Heart right ventricle (tissue), 16 donors: ENCODE measurements around the gene ONECUT1. TPM values are rescaled to one million over a fixed set of nuclear protein-coding genes. Genes with fewer than 3 reads are reported as not detected.

Experiments
- ATAC-seq, 8 donors: fragments of 200-7000 bp; cut with Tn5 transposase; one replicate each; pipeline ENCODE4 v1.9.1; 2020; ENCODE audit warnings: mild to moderate bottlenecking in 8 of 8, moderate library complexity in 8 of 8, moderate number of reproducible peaks in 1 of 8
- DNase-seq, 2 donors: peaks; one replicate each; pipeline ENCODE4 v3.0.0-alpha.2; 2020
- H3K27ac ChIP-seq, 10 donors: fragments of 200-600 bp; sonication (generic) in 2 of 10; one replicate each; pipeline versions ENCODE4 v1.5.0 to v1.8.0; 2020 to 2022; ENCODE audit warnings: mild to moderate bottlenecking in 3 of 10
- H3K27me3 ChIP-seq, 7 donors: fragments of 200-600 bp; one replicate each; pipeline ENCODE4 v1.8.0; 2021 to 2022; ENCODE audit warnings: mild to moderate bottlenecking in 2 of 7
- H3K36me3 ChIP-seq, 9 donors: fragments of 200-600 bp; sonication (generic) in 1 of 9; one replicate each; pipeline versions ENCODE4 v1.5.0 to v1.8.0; 2020 to 2022; ENCODE audit warnings: mild to moderate bottlenecking in 2 of 9
- H3K4me1 ChIP-seq, 9 donors: fragments of 200-600 bp; sonication (generic) in 1 of 9; one replicate each; pipeline versions ENCODE4 v1.5.0 to v1.8.0; 2020 to 2022; ENCODE audit warnings: mild to moderate bottlenecking in 4 of 9
- H3K4me3 ChIP-seq, 10 donors: fragments of 200-600 bp; sonication (generic) in 2 of 10; one replicate each; pipeline versions ENCODE4 v1.5.0 to v1.8.0; 2020 to 2022; ENCODE audit warnings: mild to moderate bottlenecking in 7 of 10, moderate library complexity in 2 of 10
- H3K9me3 ChIP-seq, 11 donors: fragments of 200-600 bp in 10 of 11; sonication (generic) in 2 of 11; one replicate each; pipeline versions ENCODE4 v1.5.0 to v1.8.0; 2013 to 2022; ENCODE audit warnings: mild to moderate bottlenecking in 2 of 11, control low read depth in 1 of 11, moderate library complexity in 1 of 11
- CTCF ChIP-seq, 9 donors: fragments of 200-600 bp; sonication (generic) in 2 of 9; IDR thresholded peaks; one replicate each; pipeline versions ENCODE4 v1.5.0 to v1.8.0; 2021 to 2022; ENCODE audit warnings: antibody characterized with exemption in 9 of 9, mild to moderate bottlenecking in 5 of 9, moderate library complexity in 1 of 9
- WGBS, 2 donors: extraction: QIAGEN DNeasy Blood & Tissue Kit; methylation state at CpG; one replicate each; pipeline ENCODE4 v1.1.7; 2013; ENCODE audit warnings: inconsistent platforms in 1 of 2; 5-methylcytosine and 5-hydroxymethylcytosine counted together
- intact Hi-C, 10 donors: fragments of 100-400 bp; cut with DNase I; formaldehyde crosslinking; loops; one replicate each; pipeline versions ENCODE4 v1.11.1 to v1.14.2; 2022
- polyA plus RNA-seq, 2 donors: library from polyadenylated mRNA; stranded (reverse); fragments of 200-250 nt; gene quantifications; one replicate each; pipeline ENCODE4 v1.2.3, GENCODE V29; 2013
- total RNA-seq, 10 donors: library from RNA; stranded (reverse); fragmentation: NEBNext Ultra II Directional in 3 of 10; extraction: Animal tissue kit (Norgen Biotek cat#: 25700) in 3 of 10; gene quantifications; one replicate each; pipeline versions ENCODE4 v1.2.1 to v1.2.4, GENCODE V29; 2021 to 2023
- donor health status: Arrhythmogenic right ventricular cardiomyopathy.
- donor health status: ischemic (EF 13 %, LVEDD 7.1; RV severe dilation, severe dysfunction).
- donor health status: healthy with polysubstance abuse.
- donor health status: DM: no; HTN: yes; CAD: no.
- donor health status: DM: no; HTN: no; CAD: no.
- donor health status: ischemic (EF 25% LVEDD 6.9; RV normal size, moderate dysfunction).
- donor health status: ischemic (EF 25% LVEDD 5.7; RV mildly dilated, moderate dysfunction).
- donor health status: healthy.
- donor health status: DM: yes; HTN: yes; CAD: no.
- donor health status: Ischemic cardiomyopathy.
- donor health status: ischemic (EF 35%, LVEDD 5.7; RV mildly dilated, moderate dysfunction).
- donor health status: nonischemic (EF 11% LVEDD 7.7; RV severe dilation, severe dysfunction).
- donor health status: DM: yes; HTN: yes; CAD: no.
- donor health status: PGD.
- donor health status: ischemic (EF 29% LVEDD 5.4; RV normal size, mild dysfunction).
- donor health status: nonischemic (EF 23%, LVEDD 6.1; RV moderate dilation, normal function).

Gene ONECUT1
- total and polyA plus RNA-seq, 12 donors, result 0.20 TPM; not detected in 11

GRCh38 chr15:52760562-52760961 lies 29.6 kb downstream of the ONECUT1 start:
- TF ChIP-seq CTCF (IDR thresholded peaks at IDR 0.05), result no peak
- H3K27me3 ChIP-seq, result peaks cover 0 to 50% (median 33%) of the 10 kb centered on the region in 7 donors
- WGBS, 2 donors, result 80 to 86% methylated on average over 1 of the region's 1 CpG
- no peaks in the 10 kb centered on the region for H3K4me1 ChIP-seq
- no peak overlapping the region for H3K4me3 ChIP-seq
- no peak for ATAC-seq
- intact Hi-C loops, result no loop called here
- H3K36me3 ChIP-seq, result no peaks in the 10 kb centered on the region
- no peak for DNase-seq
- no peaks in the 10 kb centered on the region for H3K9me3 ChIP-seq
- H3K27ac ChIP-seq, result no peak overlapping the region

- no peaks in the 10 kb centered on the region for H3K9me3 ChIP-seq
- no peaks in the 10 kb centered on the region for H3K4me1 ChIP-seq
- 78 to 91% methylated on average over 6 of the region's 6 CpGs for WGBS, 2 donors
- DNase-seq (no peak), ATAC-seq (no peak)
- peaks cover 0 to 56% (median 32%) of the 10 kb centered on the region in 7 donors for H3K27me3 ChIP-seq
- intact Hi-C loops, result no loop called here
- no peak overlapping the region for H3K27ac ChIP-seq
- H3K36me3 ChIP-seq, result no peaks in the 10 kb centered on the region
- H3K4me3 ChIP-seq, result no peak overlapping the region
- TF ChIP-seq CTCF (IDR thresholded peaks at IDR 0.05), result no peak
These were observed 30.2 kb downstream of the ONECUT1 start for GRCh38 chr15:52759969-52760368.

GRCh38 chr15:52757496-52757895 lies 32.6 kb downstream of the ONECUT1 start:
- Histone ChIP-seq H3K27me3 (peaks cover 0 to 65% (median 32%) of the 10 kb centered on the region in 7 donors), H3K36me3 (no peaks in the 10 kb centered on the region), H3K9me3 (no peaks in the 10 kb centered on the region), H3K4me1 (no peaks in the 10 kb centered on the region), H3K27ac (no peak overlapping the region), H3K4me3 (no peak overlapping the region)
- DNase-seq, result no peak
- ATAC-seq, result no peak
- TF ChIP-seq CTCF (IDR thresholded peaks at IDR 0.05), result no peak
- intact Hi-C loops, result no loop called here
- WGBS, 2 donors, result 83 to 84% methylated on average over 6 of the region's 6 CpGs

GRCh38 chr15:52751522-52751921 lies 38.6 kb downstream of the ONECUT1 start:
- ATAC-seq, result no peak
- DNase-seq, result no peak
- Histone ChIP-seq H3K27ac (no peak overlapping the region), H3K4me1 (no peaks in the 10 kb centered on the region), H3K4me3 (no peak overlapping the region), H3K9me3 (peaks cover 0 to 9% (median 0%) of the 10 kb centered on the region in 11 donors), H3K27me3 (peaks cover 0 to 84% (median 51%) of the 10 kb centered on the region in 7 donors), H3K36me3 (no peaks in the 10 kb centered on the region)
- 55 to 63% methylated on average over 2 of the region's 2 CpGs for WGBS, 2 donors
- no peak for TF ChIP-seq CTCF (IDR thresholded peaks at IDR 0.05)
- intact Hi-C loops, result no loop called here
